ENCODE measurements around the gene FUCA2.

DNA sequence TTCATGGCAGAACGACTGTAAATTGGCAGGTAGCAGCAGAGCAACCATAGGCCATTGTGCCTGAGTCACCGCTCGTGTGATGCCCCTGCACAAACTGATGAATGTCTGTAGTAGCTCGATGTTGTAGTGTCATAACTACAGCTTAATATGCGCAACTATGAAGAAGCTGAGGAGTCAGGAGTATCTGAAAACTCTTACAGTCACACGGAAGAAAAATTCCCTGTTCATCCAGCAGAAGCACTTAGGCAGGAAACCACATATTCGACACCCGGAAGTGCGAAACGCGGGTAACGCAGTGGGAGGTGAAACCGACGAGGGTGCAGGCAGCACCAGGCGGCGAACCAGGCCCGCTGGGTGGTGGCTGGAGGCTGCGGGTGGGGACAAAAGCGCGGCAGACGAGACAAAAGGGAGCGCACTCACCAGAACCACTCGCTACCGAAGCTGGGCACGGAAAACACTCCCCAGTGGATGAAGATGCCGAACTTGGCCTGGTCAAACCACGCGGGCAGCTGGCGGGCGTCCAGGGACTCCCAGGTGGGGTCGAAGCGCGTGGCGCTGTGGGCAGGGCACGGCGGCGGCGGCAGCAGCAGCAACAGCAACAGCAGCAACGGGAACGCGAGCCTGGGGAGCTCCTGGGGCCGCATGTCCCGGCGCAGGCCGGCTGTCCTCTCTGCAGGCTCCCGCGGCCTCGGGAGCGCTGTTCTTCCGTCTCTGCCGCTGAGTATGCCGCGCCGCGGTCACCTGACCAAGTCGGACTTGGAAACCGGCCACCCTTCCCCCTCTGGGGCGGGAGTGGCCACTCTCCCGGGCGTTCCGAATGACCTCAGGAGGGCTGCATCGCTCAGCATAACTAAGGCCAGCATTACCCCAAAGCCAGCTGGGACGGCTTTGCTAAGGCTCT is at the start of gene FUCA2:
- no peak for TF ChIP-seq ZNF8 (CRISPR knock-in tag; IDR thresholded peaks at IDR 0.05)
- no peak for TF ChIP-seq ZFP3 (CRISPR knock-in tag; IDR thresholded peaks at IDR 0.05)
- no peak for TF ChIP-seq ZFP30 (CRISPR knock-in tag; IDR thresholded peaks at IDR 0.05)
- TF ChIP-seq ISL1 (CRISPR knock-in tag; IDR thresholded peaks at IDR 0.05): no peak
- TF ChIP-seq, protein P1, sequence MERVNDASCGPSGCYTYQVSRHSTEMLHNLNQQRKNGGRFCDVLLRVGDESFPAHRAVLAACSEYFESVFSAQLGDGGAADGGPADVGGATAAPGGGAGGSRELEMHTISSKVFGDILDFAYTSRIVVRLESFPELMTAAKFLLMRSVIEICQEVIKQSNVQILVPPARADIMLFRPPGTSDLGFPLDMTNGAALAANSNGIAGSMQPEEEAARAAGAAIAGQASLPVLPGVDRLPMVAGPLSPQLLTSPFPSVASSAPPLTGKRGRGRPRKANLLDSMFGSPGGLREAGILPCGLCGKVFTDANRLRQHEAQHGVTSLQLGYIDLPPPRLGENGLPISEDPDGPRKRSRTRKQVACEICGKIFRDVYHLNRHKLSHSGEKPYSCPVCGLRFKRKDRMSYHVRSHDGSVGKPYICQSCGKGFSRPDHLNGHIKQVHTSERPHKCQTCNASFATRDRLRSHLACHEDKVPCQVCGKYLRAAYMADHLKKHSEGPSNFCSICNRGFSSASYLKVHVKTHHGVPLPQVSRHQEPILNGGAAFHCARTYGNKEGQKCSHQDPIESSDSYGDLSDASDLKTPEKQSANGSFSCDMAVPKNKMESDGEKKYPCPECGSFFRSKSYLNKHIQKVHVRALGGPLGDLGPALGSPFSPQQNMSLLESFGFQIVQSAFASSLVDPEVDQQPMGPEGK (CRISPR knock-in tag; IDR thresholded peaks at IDR 0.05; ENCODE audit: borderline replicate concordance): no peak
- no peak for TF ChIP-seq PPARA (CRISPR knock-in tag; IDR thresholded peaks at IDR 0.05; ENCODE audit: borderline replicate concordance)
- TF ChIP-seq ESRRG (CRISPR knock-in tag; IDR thresholded peaks at IDR 0.05): no peak
- no peak for TF ChIP-seq TOX (CRISPR knock-in tag; IDR thresholded peaks at IDR 0.05; ENCODE audit: borderline replicate concordance)

Measured in SK-N-SH treated with all-trans-retinoic acid at 6 μM for 48 hours (cell line).